T47D (cell line): ENCODE results near the gene UBD.

Experiments
- DNase-seq, 2 experiments: peaks; one replicate each; pipeline versions ENCODE4 v3.0.0 to v3.0.0-alpha.2; 2011 to 2012; ENCODE audit warnings: low read depth in 1 of 2, low spot score in 1 of 2
- JUND ChIP-seq: IDR thresholded peaks from 2 replicates; pipeline ENCODE4 v1.6.1; 2012; ENCODE audit warnings: low read depth
- in situ Hi-C: cut with HindIII; loops from 2 replicates; pipeline ENCODE4 v1.10.0; 2016; ENCODE audit warnings: low sequenced_read_pairs, low pct_unique_long_range_greater_than_20kb

Gene UBD

DNA sequence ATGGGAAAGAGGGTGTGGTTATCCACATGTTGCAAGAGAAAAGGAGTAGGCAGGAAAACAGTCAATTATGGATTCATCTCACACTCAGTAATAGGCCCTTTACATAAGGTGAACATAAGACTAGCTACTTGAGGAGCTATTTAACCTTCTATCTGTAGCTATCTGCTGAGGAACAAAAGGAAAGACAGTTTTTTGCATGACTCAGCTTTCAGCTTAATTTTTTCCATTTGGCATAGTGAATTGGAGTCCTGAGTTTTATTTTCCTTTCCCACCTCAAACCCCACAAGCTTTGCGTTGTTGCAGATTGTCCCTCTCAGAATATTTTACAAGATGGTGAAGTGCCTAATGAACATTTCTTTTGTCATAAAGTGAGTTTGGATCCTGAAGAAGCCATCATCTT lies 32.4 kb downstream of the UBD start:
- DNase-seq: no peak
- no peak for TF ChIP-seq JUND
- in situ Hi-C loops: no loop called here

DNA sequence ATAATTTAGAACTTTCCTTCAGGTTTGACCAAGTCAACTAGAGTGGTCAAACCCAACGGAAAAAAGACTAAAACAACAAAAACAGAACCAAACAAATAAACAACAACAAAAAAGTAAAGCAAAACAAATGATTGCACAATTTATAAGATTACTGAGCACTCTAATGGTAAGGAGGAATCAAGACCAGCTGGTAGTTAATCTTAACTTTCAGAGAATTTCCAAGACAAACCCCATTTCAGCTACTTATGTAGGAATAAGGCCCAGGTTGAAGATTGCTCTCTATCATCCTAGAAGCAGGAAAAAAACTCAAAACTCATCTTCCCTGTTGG lies 34.3 kb downstream of the UBD start:
- TF ChIP-seq JUND: no peak
- in situ Hi-C loops: no loop called here
- no peak for DNase-seq

DNA sequence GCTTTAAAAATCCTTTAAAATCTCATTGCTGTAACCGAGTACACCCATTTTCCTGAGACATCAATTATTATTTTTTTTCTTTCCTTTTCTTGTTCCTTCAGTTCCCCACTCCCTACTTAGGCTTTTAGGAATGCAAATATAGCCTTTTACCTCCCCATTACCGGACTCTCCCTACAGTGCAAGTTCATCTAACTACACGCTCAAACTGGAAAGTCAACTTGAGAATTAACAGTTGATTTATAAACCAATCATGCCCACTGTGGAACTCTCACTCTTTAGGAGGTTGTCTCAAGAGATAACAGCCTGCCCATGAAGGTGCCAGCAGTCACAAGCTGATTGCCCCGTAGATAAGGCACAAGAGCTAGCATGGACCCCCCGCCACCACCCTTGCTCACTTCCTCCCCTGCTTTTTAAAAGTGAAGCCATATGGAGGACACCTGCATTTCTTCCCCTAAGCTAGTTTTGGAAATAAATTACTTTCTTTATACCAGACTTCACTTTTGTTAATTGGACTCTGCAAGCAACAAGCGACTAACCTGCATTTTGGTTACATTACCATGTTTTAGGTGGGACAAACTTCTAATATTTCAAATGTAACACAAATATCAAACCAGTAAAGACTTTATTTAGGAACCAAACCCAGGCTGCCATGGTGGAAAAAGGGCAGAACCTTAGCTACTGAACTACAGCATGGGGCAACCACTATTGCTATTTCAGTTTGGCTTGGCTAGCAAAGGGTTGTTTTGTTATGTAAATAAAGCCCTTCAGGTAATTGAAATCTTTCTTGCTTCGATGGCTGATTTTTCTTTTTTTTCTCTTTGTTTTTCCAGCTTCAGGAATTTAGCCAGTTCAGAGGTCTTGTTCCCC lies 34.9 kb downstream of the UBD start:
- DNase-seq: no peak
- in situ Hi-C loops: no loop called here
- no peak for TF ChIP-seq JUND

DNA sequence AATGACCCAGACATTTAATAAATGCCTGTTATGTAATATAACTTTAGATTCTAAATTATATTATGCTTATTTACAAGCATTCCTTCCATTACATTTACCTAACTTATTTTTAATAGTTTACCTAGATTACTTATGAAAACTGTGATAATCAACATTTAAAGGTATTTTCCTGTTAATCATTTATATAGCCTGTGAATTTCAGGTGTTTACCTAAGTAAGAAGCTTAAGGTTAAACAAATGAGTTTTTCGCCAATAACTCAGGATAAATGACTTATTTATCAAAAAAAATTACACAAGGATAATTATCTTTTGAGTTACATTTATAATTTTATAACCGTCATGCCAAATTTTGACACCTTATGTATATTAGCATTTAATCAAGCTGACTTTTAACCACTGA lies 35.5 kb downstream of the UBD start:
- in situ Hi-C loops: no loop called here
- no peak for TF ChIP-seq JUND
- DNase-seq: no peak

DNA sequence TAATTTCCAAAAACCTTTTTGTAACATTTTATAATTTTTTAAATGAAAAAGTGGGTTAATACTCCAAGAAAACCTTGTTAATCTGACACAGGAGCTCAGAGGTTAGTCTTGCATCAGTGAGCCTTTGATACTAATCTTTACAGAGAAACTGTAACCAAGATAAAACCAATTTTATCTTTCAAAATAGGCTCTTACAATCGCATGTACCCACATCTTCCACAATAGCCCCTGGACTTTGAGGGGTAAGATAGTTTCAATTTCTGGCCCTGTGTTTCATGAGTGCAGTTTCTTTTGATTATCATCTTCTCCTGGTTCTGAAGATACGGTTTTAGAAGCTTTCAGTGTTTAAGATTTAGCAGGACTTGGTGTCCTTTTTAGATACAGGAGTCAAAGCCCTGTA lies 37.3 kb downstream of the UBD start:
- no peak for DNase-seq
- TF ChIP-seq JUND: no peak
- in situ Hi-C loops: no loop called here

DNA sequence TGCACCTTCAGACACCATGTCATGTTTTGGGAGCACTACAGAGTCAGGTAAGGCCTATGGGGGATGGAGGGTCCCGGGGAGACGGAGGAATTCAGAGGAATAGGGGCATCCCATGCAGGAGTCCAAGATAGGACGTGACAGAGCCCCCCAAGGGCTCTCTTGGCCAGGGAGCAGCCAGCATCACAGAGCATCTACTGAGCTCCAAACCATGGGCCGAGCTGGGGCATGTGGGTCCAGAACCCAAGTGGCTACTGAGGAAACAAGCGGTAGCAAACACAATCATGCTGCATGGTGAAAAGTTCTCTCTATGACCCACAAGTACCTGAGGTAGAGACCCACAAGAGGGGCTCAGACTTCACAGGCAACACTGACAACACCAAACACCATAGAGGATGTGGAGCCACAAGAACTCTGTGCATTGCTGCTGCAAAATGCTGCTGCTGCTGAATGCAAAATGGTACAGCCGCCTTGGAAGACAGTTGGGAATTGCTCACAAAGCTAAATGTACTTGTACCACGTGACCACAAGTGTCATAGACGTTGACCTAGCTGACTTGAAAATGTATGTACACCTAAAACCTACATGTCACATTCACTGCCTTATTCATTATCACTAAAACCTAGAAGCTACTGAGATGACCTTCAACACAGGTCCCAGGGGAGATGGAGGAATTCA lies 38.4 kb downstream of the UBD start:
- DNase-seq: no peak
- in situ Hi-C loops: no loop called here
- TF ChIP-seq JUND: no peak

DNA sequence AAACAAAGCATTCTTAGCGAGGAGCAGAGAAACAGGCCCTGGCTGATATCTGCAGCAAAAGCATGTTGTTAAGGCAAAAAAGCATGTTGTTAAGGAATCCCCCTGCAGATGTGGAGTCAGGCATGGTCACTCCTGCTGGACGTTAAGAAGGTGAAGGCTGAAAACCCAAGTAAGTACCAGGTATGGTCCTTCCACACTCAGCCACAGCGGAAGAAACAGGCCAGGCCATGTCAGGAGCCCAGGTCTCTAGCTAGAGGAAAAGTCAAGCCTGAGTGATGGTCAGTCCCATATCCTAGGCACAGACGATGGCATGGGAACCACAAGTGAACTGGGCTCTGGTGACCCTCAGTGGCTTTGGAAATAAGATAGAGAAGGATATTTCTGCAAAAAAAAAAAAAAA lies 39.3 kb downstream of the UBD start:
- in situ Hi-C loops: no loop called here
- no peak for TF ChIP-seq JUND
- DNase-seq: no peak

DNA sequence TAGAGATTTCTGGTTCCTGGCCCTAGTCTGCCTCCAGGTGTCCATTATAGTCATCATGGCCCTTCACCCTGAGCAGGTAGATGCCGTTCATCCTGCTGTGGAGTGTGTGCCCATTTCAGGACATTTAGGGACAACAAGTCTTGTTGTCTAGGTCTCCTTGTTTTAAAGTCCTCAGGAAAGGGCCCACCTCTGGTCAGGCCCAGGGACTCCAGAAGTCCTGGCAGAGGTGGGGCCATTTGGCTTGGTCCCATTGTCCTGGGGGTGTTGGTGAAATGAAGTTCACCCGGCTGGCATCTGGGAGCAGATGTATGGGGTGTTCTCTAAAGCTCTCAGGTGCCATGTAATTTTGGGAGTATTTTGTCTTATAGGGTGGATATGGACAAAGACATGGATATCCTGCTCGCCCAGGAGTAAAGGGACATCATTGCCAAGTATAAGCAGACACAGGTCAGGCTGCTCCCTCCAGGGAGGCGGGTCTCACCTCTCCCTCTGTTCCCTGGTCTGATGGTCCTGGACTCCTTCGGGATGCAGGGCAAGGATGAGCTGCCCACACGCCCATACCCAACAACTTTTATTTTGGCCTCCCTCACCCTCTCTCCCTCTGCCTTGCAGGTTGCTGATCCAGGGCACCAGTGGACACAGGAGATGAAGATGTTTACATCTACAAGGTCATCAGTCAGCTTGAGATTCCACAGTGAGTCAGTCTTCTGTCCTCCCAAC lies 40.1 kb downstream of the UBD start:
- no peak for TF ChIP-seq JUND
- DNase-seq: no peak
- in situ Hi-C loops: no loop called here

DNA sequence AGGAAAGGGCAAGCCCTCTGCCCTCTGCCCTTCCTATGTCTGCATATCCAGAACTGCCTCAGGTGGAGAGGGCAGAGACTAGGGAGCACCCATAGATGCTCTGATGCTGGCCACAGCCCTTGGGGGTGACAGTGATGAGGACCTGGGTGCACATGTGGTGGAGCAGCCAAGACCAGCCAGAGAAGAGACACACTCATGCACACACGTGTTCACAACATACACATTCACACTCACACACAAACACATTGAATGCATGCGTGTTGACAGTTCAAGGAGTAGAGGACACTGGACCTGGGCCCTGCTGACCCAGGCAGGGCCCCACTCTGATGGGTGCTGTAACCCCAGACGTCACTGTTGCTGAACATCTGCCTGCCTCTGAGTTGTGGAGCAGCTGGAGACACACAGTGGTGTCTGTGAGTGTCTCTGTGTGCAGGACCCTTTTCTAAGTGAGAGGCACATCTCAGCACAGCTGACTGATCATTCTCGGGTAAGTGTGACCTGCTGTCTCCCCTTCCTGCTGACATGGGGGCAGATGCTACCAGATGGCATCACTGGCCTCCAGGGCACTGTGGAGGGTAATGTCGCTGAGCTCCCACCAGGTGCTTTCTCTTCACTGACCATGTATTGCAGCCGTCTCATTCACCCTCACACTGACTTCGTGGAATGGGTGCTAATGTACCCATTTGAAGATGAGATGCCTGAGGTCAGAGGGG lies 41.6 kb downstream of the UBD start:
- in situ Hi-C loops: no loop called here
- no peak for TF ChIP-seq JUND
- DNase-seq: no peak

DNA sequence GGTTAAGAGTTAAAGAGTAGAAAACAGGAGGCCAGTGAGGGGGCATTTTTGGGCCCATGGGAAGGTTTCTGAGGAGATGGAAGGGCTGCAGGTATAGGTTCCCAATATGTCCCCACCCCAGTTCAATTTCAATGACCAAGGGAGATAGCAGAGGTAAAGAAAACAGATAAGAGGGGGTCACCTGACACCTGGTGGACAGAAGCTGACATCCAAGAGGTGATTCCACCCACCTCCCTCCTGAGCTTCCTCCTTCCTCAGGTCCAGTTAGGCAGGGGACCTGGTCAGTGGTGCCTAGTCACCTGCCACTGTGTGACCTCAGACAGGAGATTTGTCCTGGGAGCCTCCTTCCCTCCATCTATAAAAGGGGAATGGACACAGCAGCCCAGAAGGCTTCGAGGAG lies 42.3 kb downstream of the UBD start:
- TF ChIP-seq JUND: no peak

DNA sequence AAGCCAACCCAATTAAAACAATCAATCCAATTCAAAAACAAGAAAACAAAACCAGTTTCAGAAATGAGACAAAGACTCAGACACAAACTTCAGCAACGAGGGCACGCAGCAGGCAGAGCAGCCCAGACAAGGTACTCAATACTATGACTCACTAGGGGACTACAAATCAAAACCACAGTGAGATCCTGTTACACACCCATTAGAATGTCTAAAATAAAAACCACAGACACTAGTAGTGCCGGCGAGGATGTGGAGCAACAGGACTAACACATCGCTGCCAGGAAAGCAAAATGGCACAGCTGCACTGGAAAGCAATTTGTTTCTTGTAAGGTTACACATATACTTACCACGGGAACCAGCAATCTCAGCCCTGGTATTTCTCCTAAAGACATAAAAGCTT lies 43.4 kb downstream of the UBD start:
- peak in 1 of 2 experiments; percentile 52 for DNase-seq
- in situ Hi-C loops: no loop called here
- TF ChIP-seq JUND: no peak

More for the DNA sequence above, 42.3 kb downstream of the UBD start:
- in situ Hi-C loops: no loop called here
- no peak for DNase-seq

DNA sequence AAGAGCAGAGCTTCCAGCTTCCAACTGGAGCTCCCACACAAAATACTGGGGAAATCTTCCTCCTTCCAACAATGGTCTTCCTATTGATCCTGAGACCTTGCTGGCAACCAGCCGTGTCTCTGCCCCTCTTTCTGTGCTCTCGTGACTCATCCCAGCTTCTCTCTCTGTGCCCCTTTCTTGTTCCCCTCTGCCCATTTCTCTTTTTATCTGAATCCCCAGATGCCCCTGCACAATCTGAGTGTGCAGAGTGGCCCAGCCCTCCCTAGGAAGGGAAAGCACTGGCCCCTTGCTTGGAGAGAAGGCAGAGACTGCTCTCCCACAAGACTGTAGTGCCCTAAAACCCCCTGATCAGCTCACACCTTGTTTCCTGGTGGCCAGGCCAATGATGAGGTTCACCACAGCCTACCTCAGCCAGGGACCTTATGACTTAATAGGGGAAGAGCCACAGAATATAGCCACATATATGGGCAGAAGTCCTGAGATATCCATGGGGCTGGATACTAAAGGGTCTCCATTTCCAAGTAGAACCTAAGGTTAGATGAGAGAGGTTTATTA lies 48.7 kb downstream of the UBD start:
- no peak for TF ChIP-seq JUND
- no peak for DNase-seq
- in situ Hi-C loops: no loop called here

DNA sequence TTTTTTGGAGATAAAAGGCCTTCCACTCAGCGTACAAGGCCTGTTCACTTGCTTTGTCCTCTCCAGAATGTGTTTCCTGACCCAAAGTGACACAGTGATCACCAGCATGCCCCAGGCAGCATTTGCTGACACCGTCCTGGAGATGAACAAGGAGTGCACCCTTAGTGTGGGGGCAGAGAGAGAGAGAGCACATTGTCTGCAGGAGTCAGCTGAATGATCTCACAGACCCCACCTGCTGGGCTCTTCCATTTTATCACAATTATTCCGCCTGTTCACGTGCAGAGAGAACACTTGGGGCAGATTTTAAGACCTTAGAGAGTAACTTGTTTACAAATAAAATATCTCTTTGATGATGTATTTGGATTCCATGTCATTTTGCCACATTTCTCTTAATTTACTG lies 49.3 kb downstream of the UBD start:
- in situ Hi-C loops: no loop called here
- no peak for TF ChIP-seq JUND
- no peak for DNase-seq
